A673 (cell line): ENCODE data around the gene DAPK2. TPM values are rescaled to one million over a fixed set of nuclear protein-coding genes. Genes with fewer than 3 reads are reported as not detected.

Experiments used
- BruUV-seq: library from RNA; stranded (reverse); fragments of 400-500 nt; replicated peaks from 2 replicates; lab custom pipeline; 2021; lab: Mats Ljungman, UMichigan
- CTCF ChIA-PET: fragments of 300-600 bp; sonication (Branson Sonifier 250); formaldehyde crosslinking; loops from one replicate; lab custom pipeline; 2022; ENCODE audit warnings: antibody characterized with exemption; lab: Charles Lee
- POLR2A ChIA-PET: fragments of 300-600 bp; sonication (Branson Sonifier 250); formaldehyde crosslinking; loops from one replicate; lab custom pipeline; 2022; ENCODE audit warnings: antibody characterized with exemption; ENCODE audit not compliant: low non-redundant PET; lab: Charles Lee
- DNase-seq: peaks from one replicate; pipeline ENCODE4 v3.0.0-alpha.2; 2015; ENCODE audit warnings: low spot score
- H3K27ac ChIP-seq: fragments of 200-600 bp; sonication (generic); 2 replicates; pipeline ENCODE4 v1.5.1; 2016; ENCODE audit warnings: mixed run types, low read depth, mild to moderate bottlenecking, mixed read lengths, antibody characterized with exemption, low read length; ENCODE audit not compliant: poor library complexity, severe bottlenecking
- H3K27me3 ChIP-seq: fragments of 200-600 bp; sonication (generic); replicated peaks from 2 replicates; pipeline ENCODE4 v1.6.1; 2017; ENCODE audit warnings: mixed run types, low read depth, mild to moderate bottlenecking, mixed read lengths, antibody characterized with exemption, low read length; ENCODE audit not compliant: insufficient read depth, poor library complexity
- H3K36me3 ChIP-seq: fragments of 200-600 bp; sonication (generic); 2 replicates; pipeline ENCODE4 v1.6.1; 2016; ENCODE audit warnings: mixed run types, mild to moderate bottlenecking, mixed read lengths, antibody characterized with exemption, low read length; ENCODE audit not compliant: insufficient read depth, poor library complexity, severe bottlenecking
- H3K4me1 ChIP-seq: fragments of 200-600 bp; sonication (generic); 2 replicates; pipeline ENCODE4 v1.6.1; 2017; ENCODE audit warnings: mixed run types, mild to moderate bottlenecking, mixed read lengths, antibody characterized with exemption, low read length; ENCODE audit not compliant: insufficient read depth, poor library complexity, severe bottlenecking
- H3K4me3 ChIP-seq: fragments of 200-600 bp; sonication (generic); 2 replicates; pipeline ENCODE4 v1.5.1; 2016; ENCODE audit warnings: low read depth, mixed run types, mild to moderate bottlenecking, mixed read lengths, low read length; ENCODE audit not compliant: poor library complexity, severe bottlenecking
- H3K9me3 ChIP-seq: fragments of 200-600 bp; sonication (generic); 2 replicates; pipeline ENCODE4 v1.6.1; 2016; ENCODE audit warnings: mixed run types, low read depth, mild to moderate bottlenecking, mixed read lengths, antibody characterized with exemption, low read length; ENCODE audit not compliant: poor library complexity, severe bottlenecking
- CTCF ChIP-seq: fragments of 300-800, 200-600 bp; sonication (generic); conservative IDR thresholded peaks from 2 replicates; pipeline ENCODE4 v1.5.1; 2017; ENCODE audit warnings: low read depth, mild to moderate bottlenecking, antibody characterized with exemption, low read length, moderate library complexity, mixed read lengths
- EZH2 ChIP-seq: fragments of 200-600 bp; sonication (generic); IDR thresholded peaks from 2 replicates; pipeline ENCODE4 v1.6.1; 2017; ENCODE audit warnings: borderline replicate concordance, low read depth, mild to moderate bottlenecking, mixed read lengths, antibody characterized with exemption, low read length; ENCODE audit not compliant: poor library complexity, severe bottlenecking
- intact Hi-C: fragments of 100-400 bp; cut with micrococcal nuclease; formaldehyde crosslinking; loops from one replicate; pipeline ENCODE4 v1.10.0; 2022; ENCODE audit not compliant: unreplicated experiment
- total RNA-seq: library from RNA; stranded (reverse); gene quantifications from 2 replicates; pipeline ENCODE4 v1.2.3, GENCODE V29; 2021

Gene DAPK2
- total RNA-seq, 1 experiment from 2014 or later = 19.2 TPM

GRCh38 chr15:63872759-63873510 lies 173.3 kb downstream of the DAPK2 start:
- Histone ChIP-seq H3K36me3 (no peaks in the 10 kb centered on the region), H3K4me1 (no peaks in the 10 kb centered on the region), H3K27ac (no peak overlapping the region), H3K4me3 (no peak overlapping the region), H3K9me3 (no peaks in the 10 kb centered on the region), H3K27me3 (no peaks in the 10 kb centered on the region)
- no peak for DNase-seq
- no TSS peak for BruUV-seq
- ChIA-PET CTCF (no interaction called here), POLR2A (no interaction called here)
- TF ChIP-seq CTCF (no peak), EZH2 (no peak)
- intact Hi-C loops = no loop called here

- CTCF ChIA-PET = no interaction called here
Measured at GRCh38 chr15:63870487-63871209, 175.6 kb downstream of the DAPK2 start.

GRCh38 chr15:63870043-63870394 lies 176.3 kb downstream of the DAPK2 start:
- intact Hi-C loops = no loop called here
- POLR2A ChIA-PET = no interaction called here
- no TSS peak for BruUV-seq

More at GRCh38 chr15:63870487-63871209, 175.6 kb downstream of the DAPK2 start:
- TF ChIP-seq EZH2 = no peak
- TF ChIP-seq CTCF = no peak
- Histone ChIP-seq H3K4me1 (no peaks in the 10 kb centered on the region), H3K36me3 (no peaks in the 10 kb centered on the region), H3K27ac (no peak overlapping the region), H3K4me3 (no peak overlapping the region), H3K27me3 (no peaks in the 10 kb centered on the region), H3K9me3 (no peaks in the 10 kb centered on the region)
- intact Hi-C loops = no loop called here
- POLR2A ChIA-PET = no interaction called here
- no TSS peak for BruUV-seq
- DNase-seq = peak; percentile 60

More at GRCh38 chr15:63870043-63870394, 176.3 kb downstream of the DAPK2 start:
- H3K4me1 ChIP-seq = no peaks in the 10 kb centered on the region
- no peaks in the 10 kb centered on the region for H3K36me3 ChIP-seq
- H3K27me3 ChIP-seq = no peaks in the 10 kb centered on the region
- DNase-seq = peak; percentile 11
- TF ChIP-seq EZH2 (no peak), CTCF (no peak)
- H3K4me3 ChIP-seq = no peak overlapping the region
- CTCF ChIA-PET = no interaction called here
- no peak overlapping the region for H3K27ac ChIP-seq
- no peaks in the 10 kb centered on the region for H3K9me3 ChIP-seq
